Lung (tissue), 12 donors: Measurements from ENCODE around the gene TOP3A. TPM values are rescaled to one million over a fixed set of nuclear protein-coding genes. Genes with fewer than 3 reads are reported as not detected.
"Not testable (repeated sequence)": the region's sequence is repeated elsewhere in the genome, so short reads cannot be mapped to it uniquely, and the experiment has no call there.

Experiments
- ATAC-seq: fragments of 200-7000 bp; cut with Tn5 transposase; one replicate; pipeline ENCODE4 v1.9.1; 2020; ENCODE audit warnings: moderate number of reproducible peaks; ENCODE audit not compliant: insufficient read depth, low FRiP score
- DNase-seq, 3 donors: peaks; one replicate each; pipeline ENCODE4 v3.0.0-alpha.2; 2013 to 2017
- H3K27ac ChIP-seq, 2 donors: one replicate each; pipeline ENCODE4 v1.5.1; 2013; ENCODE audit warnings: mild to moderate bottlenecking in 2 of 2, moderate library complexity in 2 of 2, control low read depth in 1 of 2, inconsistent platforms in 1 of 2, low read depth in 1 of 2, low read length in 1 of 2
- H3K27me3 ChIP-seq, 3 donors: one replicate each; pipeline ENCODE4 v1.5.1; 2013; ENCODE audit warnings: low read length in 2 of 3; ENCODE audit not compliant: control insufficient read depth in 3 of 3, insufficient read depth in 3 of 3
- H3K36me3 ChIP-seq, 4 donors: one replicate each; pipeline ENCODE4 v1.5.1; 2013; ENCODE audit warnings: low read length in 4 of 4, mild to moderate bottlenecking in 1 of 4, moderate library complexity in 1 of 4; ENCODE audit not compliant: control insufficient read depth in 4 of 4, insufficient read depth in 4 of 4
- H3K4me1 ChIP-seq, 5 donors: one replicate each; pipeline ENCODE4 v1.5.1; 2013; ENCODE audit warnings: low read length in 5 of 5, mild to moderate bottlenecking in 2 of 5, moderate library complexity in 1 of 5; ENCODE audit not compliant: control insufficient read depth in 5 of 5, insufficient read depth in 5 of 5
- H3K4me3 ChIP-seq: one replicate; pipeline ENCODE4 v1.5.1; 2013; ENCODE audit warnings: mild to moderate bottlenecking, control low read depth, moderate library complexity
- H3K9ac ChIP-seq, 2 donors: one replicate each; pipeline ENCODE4 v1.5.1; 2013; ENCODE audit warnings: low read length in 2 of 2, control low read depth in 1 of 2; ENCODE audit not compliant: insufficient read depth in 1 of 2
- H3K9me3 ChIP-seq, 4 donors: one replicate each; pipeline ENCODE4 v1.5.1; 2013; ENCODE audit warnings: low read length in 3 of 4, mild to moderate bottlenecking in 1 of 4, moderate library complexity in 1 of 4; ENCODE audit not compliant: control insufficient read depth in 4 of 4, insufficient read depth in 3 of 4
- CTCF ChIP-seq: IDR thresholded peaks from 2 replicates; pipeline ENCODE4 v1.5.1; 2012; ENCODE audit warnings: mild to moderate bottlenecking; ENCODE audit errors: control extremely low read depth, extremely low read depth
- WGBS, 2 donors: extraction: QIAGEN DNeasy Blood & Tissue Kit; methylation state at CpG; one replicate each; pipeline ENCODE4 v1.1.7; 2013; 5-methylcytosine and 5-hydroxymethylcytosine counted together
- polyA plus RNA-seq, 2 donors: library from polyadenylated mRNA; stranded (reverse); fragments of 200-250 nt; gene quantifications; one replicate each; pipeline ENCODE4 v1.2.1, GENCODE V29; 2013
- total RNA-seq, 2 donors: library from RNA; depleted of rRNA in 1 of 2; stranded (reverse); fragments of >200 nt in 1 of 2; gene quantifications; one replicate each; pipeline ENCODE4 v1.2.1, GENCODE V29; 2014 to 2021
- donor health status: control.
- donor health status: control.
- donor health status: Bipolar disorder and iron deficiency.
- donor health status: healthy.
- donor health status: DM: yes; HTN: yes; CAD: no.

Gene TOP3A
- total and polyA plus RNA-seq, 4 donors: 14.6 to 41.4 (median 26.8) TPM

GRCh38 chr17:18309202-18309601, 5.6 kb downstream of the TOP3A start:
- Histone ChIP-seq H3K9me3 (no peaks in the 10 kb centered on the region), H3K27me3 (no peaks in the 10 kb centered on the region), H3K9ac (no peak overlapping the region), H3K4me1 (peaks cover 0 to 22% (median 4%) of the 10 kb centered on the region in 5 donors), H3K4me3 (no peak overlapping the region), H3K36me3 (peaks cover 10 to 24% (median 23%) of the 10 kb centered on the region in 4 donors), H3K27ac (no peak overlapping the region)
- DNase-seq (no peak), ATAC-seq (no peak)
- WGBS, 2 donors: 92 to 97% methylated on average over 4 of the region's 4 CpGs
- TF ChIP-seq CTCF: no peak

GRCh38 chr17:18303206-18303605, 11.6 kb downstream of the TOP3A start:
- not testable (repeated sequence) for H3K9me3 ChIP-seq, H3K4me1 ChIP-seq, H3K27ac ChIP-seq, DNase-seq, H3K27me3 ChIP-seq, H3K9ac ChIP-seq, H3K4me3 ChIP-seq, ATAC-seq
- peaks cover 34 to 54% (median 39%) of the 10 kb centered on the region in 4 donors for H3K36me3 ChIP-seq
- WGBS, 2 donors: 93 to 94% methylated on average over 13 of the region's 13 CpGs

- Histone ChIP-seq H3K9me3 (no peaks in the 10 kb centered on the region), H3K36me3 (peaks cover 28 to 42% (median 31%) of the 10 kb centered on the region in 4 donors), H3K27ac (no peak overlapping the region), H3K4me3 (no peak overlapping the region), H3K27me3 (no peaks in the 10 kb centered on the region), H3K4me1 (no peaks in the 10 kb centered on the region), H3K9ac (no peak overlapping the region)
- DNase-seq (no peak), ATAC-seq (no peak)
- TF ChIP-seq CTCF: no peak
- WGBS, 2 donors: 48 to 69% methylated on average over 8 of the region's 8 CpGs
Measured at GRCh38 chr17:18300725-18301480, 13.9 kb downstream of the TOP3A start.

- peaks cover 28 to 36% (median 31%) of the 10 kb centered on the region in 4 donors for H3K36me3 ChIP-seq
- not testable (repeated sequence) for DNase-seq, H3K4me1 ChIP-seq, H3K4me3 ChIP-seq, H3K9me3 ChIP-seq, H3K27me3 ChIP-seq, H3K27ac ChIP-seq, H3K9ac ChIP-seq, ATAC-seq
- WGBS, 2 donors: 89 to 100% methylated on average over 4 to 28 of the region's 30 CpGs
Measured at GRCh38 chr17:18298061-18298460, 16.7 kb downstream of the TOP3A start.
